NCI-H146 (cell line): ENCODE measurements around the gene SLBP.

Source experiments
- DNase-seq: peaks from one replicate; lab custom pipeline; 2025; lab: John Stamatoyannopoulos, UW

The SLBP gene

DNA sequence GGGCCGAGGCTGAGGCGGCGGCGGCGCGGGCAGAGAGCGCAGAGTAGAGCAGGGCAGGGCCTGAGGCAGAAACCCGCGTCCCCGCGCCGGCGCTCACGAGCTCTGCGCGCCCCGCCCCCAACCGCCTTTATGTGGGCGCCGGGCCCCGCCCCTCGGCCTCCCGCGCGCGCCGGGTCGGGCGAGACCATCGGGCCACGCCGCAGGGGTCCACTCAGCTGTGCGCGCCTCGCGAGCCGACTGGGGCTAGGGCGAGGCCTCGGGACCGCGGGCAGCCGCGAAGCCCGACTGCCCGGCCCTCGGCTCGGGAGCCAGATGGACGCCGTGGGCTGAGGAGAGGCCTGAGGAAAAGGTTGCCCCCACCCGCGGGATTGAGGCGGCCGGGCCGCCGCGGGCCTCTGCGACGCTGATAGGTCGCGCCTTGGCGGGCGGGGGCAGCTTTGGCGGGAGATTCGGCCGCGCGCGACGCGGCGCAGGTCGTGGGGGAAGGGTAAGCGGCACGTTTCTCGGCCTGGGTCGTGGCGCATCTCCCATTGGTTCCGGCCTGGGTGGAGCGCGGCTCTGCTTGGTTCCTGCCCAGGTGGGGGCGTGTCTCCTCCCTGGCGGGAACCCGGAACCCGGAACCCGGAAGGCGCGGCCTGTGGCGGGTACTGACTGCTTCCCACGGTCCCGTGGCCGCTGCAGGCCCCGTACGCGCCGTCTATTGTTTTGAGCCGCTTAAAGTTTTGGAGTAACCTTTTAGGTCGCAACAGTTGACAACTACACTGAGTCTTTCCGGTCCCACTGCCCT, at the start of gene SLBP:
TSS of gene SLBP (minus strand) at position 104 of the 787 bp plus-strand sequence. CDS start 131 bp downstream, outside the sequence.
- DNase-seq, result peak; percentile 97

DNA sequence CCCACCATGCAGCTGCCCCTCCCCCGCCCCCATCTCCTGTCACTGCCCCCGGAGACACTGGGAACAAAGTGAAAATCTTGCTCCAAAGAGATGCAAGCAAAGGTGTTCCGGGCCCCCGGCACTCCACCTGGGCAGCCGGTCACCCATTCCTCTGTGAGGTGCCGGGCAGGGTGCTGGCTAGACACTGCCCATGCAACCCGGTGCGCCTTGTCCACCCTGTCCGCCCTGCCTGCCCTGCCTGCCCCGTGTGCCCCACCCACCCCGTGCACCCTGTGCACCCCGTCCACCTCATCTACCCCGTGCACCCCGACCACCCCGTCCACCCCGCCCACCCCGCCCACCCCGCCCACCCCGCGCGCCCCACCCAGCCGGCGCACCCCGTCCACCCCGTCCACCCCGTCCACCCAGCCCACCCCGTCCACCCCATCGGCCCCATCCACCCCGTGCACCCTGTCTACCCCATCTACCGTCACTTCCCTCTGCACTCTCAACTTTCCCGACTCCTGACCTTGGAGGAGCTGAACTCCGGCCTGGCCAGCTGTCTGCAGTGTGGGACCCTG, 49.1 kb upstream of the SLBP start:
- no peak for DNase-seq

DNA sequence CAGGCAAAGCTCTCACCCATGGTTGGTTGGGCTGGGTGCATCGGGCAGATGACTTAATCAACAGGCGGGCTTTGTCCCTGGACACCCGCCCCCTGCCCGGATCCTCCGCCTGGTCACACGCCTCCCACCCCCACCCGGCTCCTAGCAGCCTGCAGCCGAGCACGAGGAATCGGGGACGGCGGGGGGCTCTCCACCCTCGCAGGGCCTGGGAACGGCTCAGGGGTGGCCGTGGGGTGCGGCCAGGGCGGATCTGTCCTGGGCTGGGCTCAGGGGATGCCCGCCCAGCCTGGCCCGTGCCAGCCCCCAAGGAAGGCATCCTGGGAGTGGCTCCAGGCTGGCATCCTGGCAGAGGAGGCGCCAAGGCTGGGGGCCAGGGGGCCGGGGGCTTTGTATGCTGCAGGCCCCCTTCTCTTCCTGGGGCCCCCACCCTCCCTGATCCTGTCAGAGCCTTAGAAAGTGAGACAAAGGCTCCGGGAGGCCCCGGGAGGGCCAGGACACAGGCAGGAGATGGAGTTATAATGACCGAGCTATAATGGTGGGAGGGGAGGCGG, 48.5 kb upstream of the SLBP start:
- no peak for DNase-seq

DNA sequence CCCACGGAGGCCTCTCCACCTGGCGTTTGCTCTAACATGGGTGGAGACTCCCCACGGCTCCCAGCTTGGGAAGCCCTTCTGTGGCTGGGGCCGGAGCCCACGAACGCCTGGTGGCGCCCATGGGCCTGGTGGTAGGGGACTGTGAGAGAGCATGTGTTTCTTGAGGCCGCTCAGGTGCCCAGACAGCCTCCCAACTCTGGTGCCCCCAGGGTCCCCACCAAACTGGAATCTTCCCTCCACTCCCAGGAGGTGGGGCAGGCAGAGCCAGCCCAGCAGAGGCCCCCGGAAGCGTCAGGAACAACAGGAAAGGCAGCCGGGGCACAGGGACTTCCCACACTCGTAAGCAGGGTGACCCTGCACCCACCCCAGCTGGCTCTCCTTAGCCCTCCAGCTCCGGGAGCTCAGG, 47.7 kb upstream of the SLBP start:
- no peak for DNase-seq

DNA sequence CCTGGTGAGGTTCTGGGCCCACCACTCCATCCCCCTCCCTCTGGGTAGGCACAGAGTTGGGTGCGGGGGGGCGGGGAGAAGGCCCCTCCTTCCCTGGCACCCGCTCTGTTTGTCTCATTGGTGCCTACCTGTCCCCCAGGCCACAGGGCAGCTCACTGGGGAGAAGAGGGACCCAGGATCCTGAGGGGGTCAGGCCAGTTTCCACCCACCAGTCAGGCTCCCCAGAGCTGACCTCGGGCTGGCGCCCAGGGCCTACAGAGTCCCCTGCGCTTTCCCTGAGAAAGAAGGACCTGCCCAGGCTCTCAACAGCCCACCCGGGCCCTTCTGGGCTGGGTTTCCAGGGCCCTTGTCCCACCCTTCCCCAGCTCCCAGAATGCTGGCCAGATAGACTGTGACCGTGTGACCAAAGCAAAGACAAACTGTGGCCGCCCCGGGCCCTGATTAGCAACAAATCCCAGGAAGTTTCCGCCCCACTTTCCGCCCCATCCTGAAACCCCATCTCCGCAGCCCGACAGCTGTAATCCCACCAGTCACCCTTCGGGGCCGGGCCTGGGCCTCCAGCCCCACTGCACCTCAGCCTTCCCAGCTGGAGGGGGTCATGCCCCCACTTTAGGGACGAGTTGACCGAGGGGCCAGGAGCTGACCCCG, 47.2 kb upstream of the SLBP start:
- no peak for DNase-seq

DNA sequence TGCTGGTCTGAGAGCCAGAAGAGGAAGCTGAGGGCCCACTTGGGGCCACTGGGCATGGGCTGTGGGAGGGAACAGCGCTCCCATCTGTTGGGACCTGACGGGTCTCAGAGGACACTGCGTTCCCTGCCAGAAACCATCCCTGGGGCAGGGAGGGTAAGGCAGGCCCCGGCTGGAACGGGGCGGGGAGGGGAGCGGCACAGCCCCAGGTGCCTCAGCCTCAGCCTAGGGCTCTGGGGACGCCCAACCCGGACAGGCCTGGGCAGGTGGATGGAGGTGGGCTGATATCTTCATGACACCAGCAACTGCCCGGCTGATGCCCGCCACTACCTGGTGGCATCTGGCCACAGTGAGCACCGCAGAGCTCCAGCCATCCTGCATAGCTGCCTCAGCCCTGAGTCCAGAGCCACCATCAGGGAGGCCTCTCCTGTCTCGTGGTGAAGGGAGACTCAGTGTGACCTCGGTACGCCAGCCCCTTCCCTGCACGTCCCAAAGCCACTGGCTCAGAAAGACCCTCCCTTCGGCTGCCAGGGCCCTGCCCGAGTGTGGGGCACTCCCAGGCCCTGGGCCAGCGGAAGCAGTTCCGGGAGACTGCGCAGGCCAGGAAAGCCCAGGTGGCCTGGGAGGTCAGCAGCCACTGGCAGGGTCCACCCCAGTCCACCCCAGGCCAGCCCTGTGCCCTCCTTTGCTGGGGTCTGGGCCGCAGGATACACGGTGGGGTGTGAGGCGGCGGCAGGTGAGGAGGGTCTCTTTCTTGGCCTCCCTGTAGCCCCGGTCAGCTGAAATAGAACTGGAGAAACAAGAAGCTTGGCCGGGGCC, 46.4 kb upstream of the SLBP start:
- no peak for DNase-seq

DNA sequence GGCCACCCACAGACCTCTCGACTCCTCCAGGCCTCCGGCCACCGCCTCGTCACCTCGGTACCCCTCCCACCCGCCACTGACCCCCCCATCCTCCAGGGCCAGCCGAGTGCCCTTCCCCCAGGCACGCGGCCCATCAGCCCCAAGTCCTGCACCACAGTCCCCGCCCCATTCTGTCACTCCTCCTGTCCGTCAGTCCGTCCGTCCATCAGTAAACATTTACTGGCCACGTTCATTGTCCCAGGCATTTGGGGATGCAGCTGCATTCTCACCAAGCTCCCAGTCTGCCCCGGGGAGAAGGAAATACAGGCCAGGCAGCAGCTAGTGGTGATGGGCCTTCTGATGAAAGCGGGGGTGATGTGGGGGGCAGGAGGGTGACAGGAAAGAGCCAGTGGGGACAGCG, 45.7 kb upstream of the SLBP start:
- DNase-seq, result no peak

DNA sequence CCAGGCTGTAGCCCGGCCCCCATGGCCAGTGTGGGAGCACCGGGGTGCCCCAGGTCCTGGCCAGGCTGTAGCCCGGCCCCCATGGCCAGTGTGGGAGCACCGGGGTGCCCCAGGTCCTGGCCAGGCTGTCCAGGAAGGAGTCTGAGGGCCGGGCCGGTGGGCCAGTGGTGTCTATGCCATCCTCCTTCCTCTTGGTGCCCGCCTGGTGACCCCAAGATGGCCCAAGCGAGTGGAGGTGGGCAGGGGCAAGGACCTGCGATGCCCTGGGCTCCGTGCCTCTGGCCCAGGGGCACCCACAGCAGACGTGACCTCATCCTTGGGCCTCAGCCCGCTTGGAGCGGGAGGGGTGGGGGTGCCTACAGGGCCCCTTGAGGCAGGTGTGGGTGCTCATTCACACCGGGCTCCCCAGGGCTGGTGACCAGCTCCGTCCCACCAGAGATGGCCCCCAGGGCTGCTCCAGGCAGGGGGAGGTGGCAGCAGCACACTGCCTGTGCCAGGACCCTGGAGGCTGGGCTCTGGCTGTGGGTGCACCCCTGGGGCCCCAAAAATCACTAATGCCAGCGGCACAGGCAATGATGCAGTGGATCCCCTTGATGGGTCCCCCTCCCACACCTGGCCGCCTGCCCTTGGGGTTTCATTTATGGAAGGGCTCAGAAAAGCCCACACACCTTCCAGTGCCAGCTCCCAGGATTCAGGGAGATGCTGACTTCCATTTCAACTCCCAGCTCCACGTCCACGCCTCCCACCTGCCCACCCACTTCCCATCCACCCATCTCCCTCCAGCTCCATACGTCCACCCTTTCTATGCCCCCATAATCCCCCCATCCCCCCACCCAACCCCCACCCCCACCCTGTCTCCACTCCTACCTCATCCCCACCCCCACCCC, 45.0 kb upstream of the SLBP start:
- no peak for DNase-seq

DNA sequence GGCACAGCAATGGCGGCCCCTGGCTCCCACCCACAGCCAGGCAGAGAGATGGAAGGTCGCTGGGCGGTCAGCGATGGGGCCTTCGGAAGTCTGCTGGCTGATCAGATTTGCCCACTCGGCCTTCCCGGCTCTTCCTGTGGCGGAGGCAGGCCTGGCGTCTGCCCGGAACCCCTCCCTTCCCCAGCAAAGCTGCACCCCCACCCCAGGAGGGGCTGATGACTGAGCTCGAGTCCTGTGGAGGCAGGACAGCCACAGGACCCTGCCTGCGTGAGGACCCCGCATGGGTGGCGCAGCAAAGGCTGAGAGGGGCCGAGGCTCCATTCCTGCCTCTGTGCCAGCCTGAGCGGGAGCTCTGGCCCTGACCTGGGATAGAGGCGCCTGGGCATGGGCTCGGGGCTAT, 44.0 kb upstream of the SLBP start:
- DNase-seq, result no peak

DNA sequence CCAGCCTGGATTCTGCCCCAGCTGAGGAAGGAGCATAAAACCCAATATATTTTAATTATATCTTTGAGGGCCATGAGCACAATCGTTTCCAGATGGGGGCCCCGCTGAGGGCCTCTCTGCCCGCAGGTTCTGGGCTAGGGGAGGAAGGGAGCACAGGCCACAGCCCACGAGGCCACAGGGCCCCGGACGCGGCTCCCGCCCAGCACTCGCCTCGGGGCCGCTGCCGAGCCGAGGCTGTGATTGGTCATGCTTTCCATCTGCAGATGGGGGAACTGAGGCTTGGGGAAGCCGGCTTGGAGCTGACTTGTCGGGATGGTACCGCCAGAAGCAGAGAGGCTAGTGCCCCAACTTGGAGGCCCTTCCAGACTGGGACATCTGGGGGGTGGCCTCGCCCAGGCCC, 43.2 kb upstream of the SLBP start:
- DNase-seq, result no peak

DNA sequence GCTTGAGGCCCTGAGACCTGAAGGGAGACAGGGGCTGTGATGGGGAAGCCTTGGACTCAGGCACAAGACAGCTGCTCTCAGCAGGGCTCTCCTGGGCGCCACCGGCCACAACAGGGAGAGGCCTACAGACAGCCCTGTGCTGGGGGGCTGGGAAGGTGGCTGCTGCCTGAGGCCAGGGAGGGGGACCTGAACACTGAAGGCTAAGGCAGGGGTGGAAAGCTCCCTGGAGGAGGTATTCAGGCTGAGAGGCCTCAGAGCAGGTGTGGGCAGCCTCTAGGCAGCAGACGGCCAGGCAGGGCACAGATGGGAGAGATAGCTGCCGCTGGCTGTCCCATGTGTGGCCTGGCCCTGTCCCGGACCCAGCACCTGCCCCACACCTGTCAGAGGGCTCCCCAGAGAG, 42.2 kb upstream of the SLBP start:
- no peak for DNase-seq

DNA sequence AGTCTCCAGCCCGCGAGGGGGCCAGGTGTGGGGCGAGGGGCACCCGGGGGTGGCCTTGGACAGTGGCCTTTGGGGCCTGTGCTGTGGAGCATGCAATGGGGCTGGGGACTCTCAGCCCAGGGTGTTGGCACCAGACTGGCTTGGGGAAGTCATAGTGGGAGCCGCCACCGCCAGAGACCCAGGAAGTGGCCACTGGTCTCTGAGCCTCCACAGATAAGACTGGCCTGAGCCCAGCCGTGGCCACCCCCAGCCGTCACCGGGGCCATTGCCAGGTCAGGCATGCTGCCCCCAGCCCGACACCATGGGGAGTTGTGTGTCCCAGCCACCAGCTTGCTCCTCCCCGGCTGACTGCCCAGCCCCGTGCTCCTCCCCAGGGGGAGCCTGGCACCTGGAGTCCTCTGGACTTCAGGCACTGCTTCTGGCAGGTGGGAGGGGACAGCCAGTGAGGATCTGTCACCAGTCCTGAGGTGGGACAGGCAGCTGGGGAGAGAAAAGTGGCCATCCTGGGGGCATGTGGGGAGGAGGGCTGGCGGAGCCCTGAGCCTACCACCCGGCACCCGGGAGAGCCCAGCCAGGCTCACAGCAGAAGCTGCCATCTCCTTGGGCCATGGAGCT, 41.7 kb upstream of the SLBP start:
- no peak for DNase-seq

DNA sequence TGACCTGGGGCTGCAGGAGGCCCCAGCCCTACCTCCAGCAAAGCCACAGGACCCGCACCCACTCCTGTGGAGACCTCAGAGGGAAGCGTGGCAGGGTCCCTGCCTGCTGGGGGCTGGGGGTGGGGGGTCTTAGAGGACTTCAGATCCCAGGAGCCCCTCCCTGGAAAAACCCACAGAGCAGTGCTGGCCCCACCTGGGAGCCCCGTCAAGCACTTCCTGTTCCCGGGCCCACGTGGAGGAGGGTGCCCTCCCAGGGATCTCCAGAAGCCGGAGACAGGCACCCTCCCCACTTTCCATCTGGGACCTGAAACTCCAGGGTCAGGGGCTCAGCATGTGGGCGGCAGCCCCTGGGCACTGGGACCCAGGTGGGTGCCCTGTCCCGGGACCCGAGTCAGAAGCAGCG, 41.2 kb upstream of the SLBP start:
- no peak for DNase-seq

DNA sequence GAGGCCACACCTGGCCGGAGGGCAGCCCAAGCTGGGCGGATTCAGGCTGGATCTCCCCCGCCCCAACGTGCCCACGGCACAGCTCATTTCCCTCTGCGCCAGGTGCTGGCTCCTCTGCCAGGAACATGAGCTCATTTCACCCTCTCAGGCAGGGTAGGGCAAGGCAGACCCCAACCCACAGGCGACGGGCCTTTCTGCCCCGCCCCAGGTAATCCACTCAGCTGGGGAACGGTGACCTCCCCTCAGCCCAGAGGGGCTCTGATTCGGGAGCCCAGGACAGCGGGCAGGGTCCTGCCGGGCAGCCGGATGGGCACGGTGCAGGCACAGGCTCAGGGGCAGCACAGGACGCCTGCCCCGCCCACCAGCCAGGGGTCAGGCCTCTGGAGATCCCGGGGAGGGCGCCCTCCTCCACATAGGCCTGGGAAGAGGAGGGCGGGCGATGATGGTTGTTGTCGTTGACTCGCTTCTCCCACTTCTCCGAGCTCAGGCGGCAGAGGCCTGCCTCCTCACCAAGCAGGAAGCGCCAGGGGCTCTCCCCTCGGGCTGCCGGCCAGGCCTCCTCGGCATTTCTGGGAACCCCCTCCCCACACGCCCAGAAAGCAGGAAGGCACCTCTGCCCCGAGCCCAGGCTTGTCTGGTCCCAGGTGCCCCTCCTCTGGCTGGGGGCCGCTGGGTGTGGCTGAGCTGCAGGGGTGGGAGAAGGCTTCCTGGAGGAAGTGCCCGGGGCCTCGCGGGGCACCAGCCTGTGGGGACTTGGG, 40.3 kb upstream of the SLBP start:
- DNase-seq, result no peak

DNA sequence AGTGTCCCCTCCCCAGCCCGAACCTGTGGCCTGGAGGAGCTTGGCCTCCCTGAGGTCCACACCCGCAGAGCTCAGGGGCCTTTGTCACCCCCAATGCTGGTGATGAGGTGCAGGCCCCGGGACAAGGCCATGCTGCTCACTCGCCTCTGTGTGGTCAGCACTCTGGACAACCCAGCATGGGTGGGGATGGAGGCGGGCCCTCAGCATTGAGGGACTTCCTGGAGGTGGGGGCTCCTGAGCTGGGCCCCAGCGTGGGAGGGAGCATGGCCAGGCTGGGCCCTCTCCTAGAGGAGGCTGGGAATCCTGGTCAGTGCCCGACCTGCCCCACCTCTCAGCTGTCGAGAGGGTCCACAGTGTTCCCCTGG, 39.8 kb upstream of the SLBP start:
- DNase-seq, result no peak

DNA sequence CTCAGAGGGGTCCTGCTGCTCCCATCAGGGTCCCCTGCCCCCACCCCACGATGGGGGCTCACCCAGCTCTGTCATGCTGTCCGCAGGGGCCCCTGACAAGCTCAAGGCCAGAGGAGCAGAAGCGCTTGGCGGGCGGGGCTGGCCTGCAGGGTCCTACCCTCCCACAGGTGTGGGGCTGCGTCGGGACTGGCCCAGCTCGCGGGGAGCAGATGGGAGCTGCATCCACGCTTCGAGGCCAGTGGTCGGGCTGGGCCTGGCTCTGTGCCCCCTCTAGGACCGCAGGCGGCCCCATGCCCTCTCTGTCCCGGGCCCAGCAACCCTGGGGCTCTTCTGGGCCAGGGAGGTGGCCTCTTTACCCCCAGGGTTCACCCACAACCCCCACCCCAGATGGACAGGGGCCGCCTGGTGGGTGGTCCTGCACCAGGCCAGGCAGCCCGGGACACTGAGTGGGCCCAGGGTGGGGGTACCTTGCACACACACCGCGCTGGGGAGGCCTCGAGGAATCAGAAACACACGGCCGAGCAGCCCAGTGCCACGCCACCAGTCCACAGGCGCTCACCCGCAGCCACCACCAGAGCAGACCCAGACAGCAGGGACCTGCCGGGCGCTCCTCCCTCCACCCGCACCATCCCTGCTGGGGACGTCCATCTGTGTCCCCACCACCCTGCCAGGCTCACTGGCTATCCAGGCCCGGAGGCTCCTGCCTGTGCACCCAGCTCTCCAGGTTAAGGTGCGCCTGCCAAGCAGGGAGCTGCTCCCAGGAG, 39.2 kb upstream of the SLBP start:
- no peak for DNase-seq

DNA sequence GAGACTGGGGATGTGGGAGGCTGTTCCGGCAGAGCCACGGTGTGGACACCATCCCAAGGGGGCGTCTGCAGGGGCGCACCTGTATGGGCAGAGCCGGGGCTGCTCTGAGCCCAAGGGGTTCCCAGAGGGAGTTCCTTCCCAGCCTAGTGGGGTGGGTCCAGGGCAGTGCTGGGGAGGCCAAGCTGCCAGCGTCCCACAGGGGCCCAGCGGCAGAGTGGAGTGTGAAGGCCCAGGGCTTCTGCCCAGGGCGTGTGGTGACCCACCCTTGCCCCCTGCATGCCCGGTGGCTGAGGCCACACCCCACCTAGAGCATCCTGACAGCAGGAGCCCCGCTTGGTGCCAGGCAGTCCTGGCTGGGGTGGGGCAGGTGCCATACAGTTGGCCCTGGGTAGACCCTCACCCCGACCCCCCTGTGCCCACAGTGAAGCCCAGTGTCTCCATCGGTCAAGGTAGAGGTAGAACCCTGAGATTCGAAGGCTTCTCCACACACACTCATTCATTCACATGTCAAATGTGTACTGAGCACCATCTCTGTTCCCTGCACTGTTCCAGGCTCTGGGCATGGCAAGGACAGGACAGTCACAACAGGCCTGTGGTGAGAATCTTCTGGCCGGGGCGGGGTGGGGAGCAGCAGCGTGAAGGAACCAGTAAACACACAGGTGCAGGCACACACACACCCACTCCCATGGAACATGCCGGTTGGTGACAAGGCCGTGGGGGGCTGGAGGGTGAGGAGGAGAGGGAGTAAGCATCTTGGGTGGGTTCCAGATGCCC, 38.4 kb upstream of the SLBP start:
- no peak for DNase-seq

DNA sequence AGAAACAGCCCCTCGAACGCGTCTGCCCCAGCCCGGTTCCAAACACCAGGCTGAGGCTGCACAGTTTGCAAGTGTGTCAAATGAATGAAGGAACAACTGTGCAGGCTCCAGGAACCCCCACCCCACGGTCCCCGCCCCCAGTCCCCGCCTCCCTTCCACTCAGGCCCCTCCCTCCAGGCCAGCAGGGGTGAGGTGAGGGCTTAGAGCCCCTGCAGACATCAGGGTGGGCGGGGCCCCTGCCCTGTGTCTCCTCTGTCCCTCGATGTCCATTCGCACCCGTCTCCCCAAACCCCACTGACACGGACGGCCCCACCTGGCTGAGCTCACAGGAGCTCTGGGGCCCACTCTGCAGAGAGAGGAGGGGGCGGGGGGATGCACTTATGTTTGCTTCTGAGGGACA, 37.7 kb upstream of the SLBP start:
- no peak for DNase-seq

DNA sequence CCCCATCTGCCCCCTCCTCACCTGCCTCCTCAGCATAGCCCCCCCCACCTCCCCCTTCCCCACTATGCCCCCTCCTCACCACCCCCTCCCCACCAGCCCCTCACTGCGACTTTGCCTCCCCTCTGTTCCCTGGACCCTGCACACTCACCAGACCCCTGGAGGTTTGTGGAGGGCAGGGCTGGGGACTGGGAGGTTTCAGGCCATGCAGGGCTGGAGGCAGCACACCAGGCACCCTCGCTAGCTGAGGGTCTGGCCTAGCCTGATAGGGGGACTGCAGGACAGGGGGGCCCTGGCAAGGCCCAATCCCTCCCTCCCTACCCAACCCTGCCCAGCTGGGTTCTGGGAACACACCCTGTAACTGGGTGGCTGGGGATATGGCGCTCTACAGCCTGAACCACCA, 37.3 kb upstream of the SLBP start:
- no peak for DNase-seq
